HG02970 (cell line): ENCODE data around the gene RNF144B.

Experiments
- ATAC-seq: cut with Tn5 transposase; IDR thresholded peaks from one replicate; pipeline ENCODE4 v1.9.1; 2021; ENCODE audit warnings: mild to moderate bottlenecking, moderate library complexity, moderate number of reproducible peaks; ENCODE audit not compliant: unreplicated experiment, low FRiP score

Gene RNF144B

GRCh38 chr6:18503593-18504231, 116.6 kb downstream of the RNF144B start:
- ATAC-seq: peak; percentile 58

GRCh38 chr6:18504232-18504596, 117.1 kb downstream of the RNF144B start:
- ATAC-seq: no peak

GRCh38 chr6:18506382-18507017, 119.3 kb downstream of the RNF144B start:
- ATAC-seq: no peak

GRCh38 chr6:18507018-18507415, 119.9 kb downstream of the RNF144B start:
- no peak for ATAC-seq

- no peak for ATAC-seq
Observed at GRCh38 chr6:18507561-18507960, 120.4 kb downstream of the RNF144B start.

GRCh38 chr6:18509871-18510643, 122.9 kb downstream of the RNF144B start:
- no peak for ATAC-seq

- no peak for ATAC-seq
Observed at GRCh38 chr6:18510644-18511033, 123.5 kb downstream of the RNF144B start.

- no peak for ATAC-seq
Observed at GRCh38 chr6:18511211-18511610, 124.1 kb downstream of the RNF144B start.

GRCh38 chr6:18513253-18513798, 126.2 kb downstream of the RNF144B start:
- no peak for ATAC-seq

- no peak for ATAC-seq
Observed at GRCh38 chr6:18514180-18514579, 127.0 kb downstream of the RNF144B start.

GRCh38 chr6:18515767-18516166, 128.6 kb downstream of the RNF144B start:
- no peak for ATAC-seq
